ENCODE results near the gene ABHD2.

DNA sequence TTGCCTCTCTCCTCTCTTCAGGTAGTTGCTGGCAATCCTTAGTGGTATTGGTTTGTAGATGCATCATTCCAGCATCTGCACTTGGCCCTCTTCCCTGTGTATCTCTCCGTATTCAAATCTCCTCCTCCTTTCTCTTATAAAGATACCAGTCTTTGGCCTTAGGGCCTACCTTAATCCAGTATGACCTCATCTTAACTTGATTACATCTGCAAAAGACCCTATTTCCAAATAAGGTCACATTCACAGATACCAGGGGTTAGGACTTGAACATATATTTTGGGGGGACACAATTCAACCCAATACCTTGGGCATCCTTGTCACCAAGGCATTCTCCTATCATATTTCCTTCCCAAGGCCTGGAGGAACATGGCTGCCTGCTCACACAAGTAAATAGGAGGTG is 22.0 kb upstream of the ABHD2 start:
- TF ChIP-seq, protein P1, sequence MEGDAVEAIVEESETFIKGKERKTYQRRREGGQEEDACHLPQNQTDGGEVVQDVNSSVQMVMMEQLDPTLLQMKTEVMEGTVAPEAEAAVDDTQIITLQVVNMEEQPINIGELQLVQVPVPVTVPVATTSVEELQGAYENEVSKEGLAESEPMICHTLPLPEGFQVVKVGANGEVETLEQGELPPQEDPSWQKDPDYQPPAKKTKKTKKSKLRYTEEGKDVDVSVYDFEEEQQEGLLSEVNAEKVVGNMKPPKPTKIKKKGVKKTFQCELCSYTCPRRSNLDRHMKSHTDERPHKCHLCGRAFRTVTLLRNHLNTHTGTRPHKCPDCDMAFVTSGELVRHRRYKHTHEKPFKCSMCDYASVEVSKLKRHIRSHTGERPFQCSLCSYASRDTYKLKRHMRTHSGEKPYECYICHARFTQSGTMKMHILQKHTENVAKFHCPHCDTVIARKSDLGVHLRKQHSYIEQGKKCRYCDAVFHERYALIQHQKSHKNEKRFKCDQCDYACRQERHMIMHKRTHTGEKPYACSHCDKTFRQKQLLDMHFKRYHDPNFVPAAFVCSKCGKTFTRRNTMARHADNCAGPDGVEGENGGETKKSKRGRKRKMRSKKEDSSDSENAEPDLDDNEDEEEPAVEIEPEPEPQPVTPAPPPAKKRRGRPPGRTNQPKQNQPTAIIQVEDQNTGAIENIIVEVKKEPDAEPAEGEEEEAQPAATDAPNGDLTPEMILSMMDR (conservative IDR thresholded peaks at IDR 0.05; ENCODE audit: low read depth in 2 of 2): no peak
- no peak for TF ChIP-seq EZH2phosphoT487 (IDR thresholded peaks at IDR 0.05; ENCODE audit: unreplicated experiment)

All from GM23338 (cell line).